GM20000 (cell line): Measurements from ENCODE around the gene MTA2.

Source experiments
- DNase-seq: peaks from one replicate; pipeline ENCODE4 v3.0.0; 2012; ENCODE audit warnings: low spot score
- TF ChIP-seq, protein P1 (sequence below): IDR thresholded peaks from 2 replicates; pipeline ENCODE4 v1.5.1; 2012; ENCODE audit warnings: mild to moderate bottlenecking, control low read depth; ENCODE audit errors: extremely low read depth, missing control alignments

Gene MTA2

DNA sequence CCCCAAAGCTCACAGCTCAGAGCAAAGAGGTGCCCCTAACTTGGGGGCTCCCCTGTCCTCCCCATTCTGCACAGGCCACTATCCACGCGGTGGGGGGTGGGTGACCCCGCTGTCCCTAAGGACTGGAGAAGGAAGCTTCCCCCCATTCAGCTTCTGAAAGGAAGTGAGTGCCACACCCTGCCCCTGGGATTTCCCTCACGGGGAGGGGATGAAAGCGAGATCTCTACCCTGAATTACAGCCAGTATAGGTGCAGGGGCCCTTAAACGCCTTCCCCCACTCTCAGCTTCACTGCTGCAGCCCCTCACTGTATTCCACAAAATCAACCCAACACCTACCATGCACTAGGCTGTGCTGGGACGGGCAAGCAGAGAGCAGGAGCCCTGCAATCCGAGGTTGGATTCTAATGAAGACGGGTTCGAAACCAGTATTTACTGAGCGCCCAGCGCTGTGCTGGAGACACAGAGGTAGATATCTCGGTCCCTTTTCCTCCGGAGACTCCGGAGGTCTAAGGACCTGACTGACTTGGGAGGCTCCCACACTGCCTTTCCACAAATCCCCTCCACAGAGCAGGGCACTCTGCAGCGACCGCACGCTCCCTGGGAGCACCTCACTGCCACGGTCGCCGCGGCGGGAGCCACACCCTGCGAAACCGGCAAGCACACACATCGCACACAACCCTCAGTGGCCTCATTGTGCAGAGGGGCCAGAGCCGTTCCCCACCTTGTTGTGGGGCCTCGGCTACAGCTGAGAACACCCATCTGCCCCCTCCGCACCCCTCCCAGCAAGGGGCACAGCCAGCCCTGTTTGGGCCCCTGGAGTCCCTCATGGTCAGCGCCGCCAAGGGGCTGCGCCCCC lies 56.9 kb downstream of the MTA2 start:
- DNase-seq = peak; percentile 58

DNA sequence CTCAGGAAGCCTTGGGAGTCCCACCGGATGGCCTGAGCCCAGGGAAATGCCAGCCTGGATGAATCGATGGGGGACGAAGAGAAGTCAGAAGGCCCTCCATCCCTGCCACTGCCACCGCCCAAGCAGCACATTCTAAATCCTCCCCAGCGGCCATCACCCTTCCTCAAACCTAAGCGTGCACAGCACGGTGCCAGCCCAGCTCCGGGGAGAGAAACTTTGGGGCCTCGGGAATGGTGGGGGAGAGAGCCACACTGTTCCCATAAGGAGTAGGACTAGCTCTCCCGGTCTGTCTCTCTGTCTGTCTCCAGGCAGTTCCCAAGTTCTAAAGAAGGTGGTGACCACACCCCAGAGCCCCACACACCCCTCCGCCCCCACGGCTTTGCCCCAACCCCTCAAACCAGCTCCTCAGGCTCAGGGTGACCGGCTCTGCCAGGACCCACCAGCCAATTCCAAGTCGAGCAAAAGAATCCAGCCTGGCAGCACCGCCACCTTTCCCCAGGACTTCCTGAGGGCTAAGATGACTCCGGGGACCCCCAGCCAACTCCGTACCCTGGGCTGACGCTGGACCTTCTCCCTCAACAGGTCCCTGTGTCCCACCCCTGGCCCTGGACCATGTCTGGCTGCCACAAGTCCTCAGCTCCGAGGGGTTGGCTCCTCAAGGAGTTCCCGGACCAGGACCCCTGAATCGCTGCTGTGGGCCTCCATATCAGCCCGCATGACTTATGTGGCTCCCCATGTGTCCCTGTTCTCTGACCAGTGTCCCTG lies 57.8 kb downstream of the MTA2 start:
- TF ChIP-seq, protein P1, sequence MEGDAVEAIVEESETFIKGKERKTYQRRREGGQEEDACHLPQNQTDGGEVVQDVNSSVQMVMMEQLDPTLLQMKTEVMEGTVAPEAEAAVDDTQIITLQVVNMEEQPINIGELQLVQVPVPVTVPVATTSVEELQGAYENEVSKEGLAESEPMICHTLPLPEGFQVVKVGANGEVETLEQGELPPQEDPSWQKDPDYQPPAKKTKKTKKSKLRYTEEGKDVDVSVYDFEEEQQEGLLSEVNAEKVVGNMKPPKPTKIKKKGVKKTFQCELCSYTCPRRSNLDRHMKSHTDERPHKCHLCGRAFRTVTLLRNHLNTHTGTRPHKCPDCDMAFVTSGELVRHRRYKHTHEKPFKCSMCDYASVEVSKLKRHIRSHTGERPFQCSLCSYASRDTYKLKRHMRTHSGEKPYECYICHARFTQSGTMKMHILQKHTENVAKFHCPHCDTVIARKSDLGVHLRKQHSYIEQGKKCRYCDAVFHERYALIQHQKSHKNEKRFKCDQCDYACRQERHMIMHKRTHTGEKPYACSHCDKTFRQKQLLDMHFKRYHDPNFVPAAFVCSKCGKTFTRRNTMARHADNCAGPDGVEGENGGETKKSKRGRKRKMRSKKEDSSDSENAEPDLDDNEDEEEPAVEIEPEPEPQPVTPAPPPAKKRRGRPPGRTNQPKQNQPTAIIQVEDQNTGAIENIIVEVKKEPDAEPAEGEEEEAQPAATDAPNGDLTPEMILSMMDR = no peak
- peak; percentile 20 for DNase-seq

More for the DNA sequence above, 56.9 kb downstream of the MTA2 start:
- TF ChIP-seq, protein P1 = no peak
